B cell (primary cell): ENCODE results near the gene LBR.

Source experiments
- CTCF ChIP-seq: fragments of 200-600 bp; IDR thresholded peaks from one replicate; pipeline ENCODE4 v1.8.0; 2022; ENCODE audit warnings: antibody characterized with exemption, mild to moderate bottlenecking
- EZH2 ChIP-seq: IDR thresholded peaks from 2 replicates; pipeline ENCODE4 v1.6.1; 2012; ENCODE audit warnings: borderline replicate concordance, low read depth, mild to moderate bottlenecking, moderate library complexity, low read length; ENCODE audit not compliant: insufficient read depth, poor library complexity, severe bottlenecking

GRCh38 chr1:225428068-225428880 lies 436 bp upstream of the LBR start:
- TF ChIP-seq CTCF (no peak), EZH2 (no peak)
